GM21526 (cell line): ENCODE measurements around the gene LRRC45.

Experiments used
- ATAC-seq: cut with Tn5 transposase; IDR thresholded peaks from one replicate; pipeline ENCODE4 v1.9.1; 2021; ENCODE audit warnings: moderate library complexity; ENCODE audit not compliant: unreplicated experiment, low FRiP score

The LRRC45 gene

DNA sequence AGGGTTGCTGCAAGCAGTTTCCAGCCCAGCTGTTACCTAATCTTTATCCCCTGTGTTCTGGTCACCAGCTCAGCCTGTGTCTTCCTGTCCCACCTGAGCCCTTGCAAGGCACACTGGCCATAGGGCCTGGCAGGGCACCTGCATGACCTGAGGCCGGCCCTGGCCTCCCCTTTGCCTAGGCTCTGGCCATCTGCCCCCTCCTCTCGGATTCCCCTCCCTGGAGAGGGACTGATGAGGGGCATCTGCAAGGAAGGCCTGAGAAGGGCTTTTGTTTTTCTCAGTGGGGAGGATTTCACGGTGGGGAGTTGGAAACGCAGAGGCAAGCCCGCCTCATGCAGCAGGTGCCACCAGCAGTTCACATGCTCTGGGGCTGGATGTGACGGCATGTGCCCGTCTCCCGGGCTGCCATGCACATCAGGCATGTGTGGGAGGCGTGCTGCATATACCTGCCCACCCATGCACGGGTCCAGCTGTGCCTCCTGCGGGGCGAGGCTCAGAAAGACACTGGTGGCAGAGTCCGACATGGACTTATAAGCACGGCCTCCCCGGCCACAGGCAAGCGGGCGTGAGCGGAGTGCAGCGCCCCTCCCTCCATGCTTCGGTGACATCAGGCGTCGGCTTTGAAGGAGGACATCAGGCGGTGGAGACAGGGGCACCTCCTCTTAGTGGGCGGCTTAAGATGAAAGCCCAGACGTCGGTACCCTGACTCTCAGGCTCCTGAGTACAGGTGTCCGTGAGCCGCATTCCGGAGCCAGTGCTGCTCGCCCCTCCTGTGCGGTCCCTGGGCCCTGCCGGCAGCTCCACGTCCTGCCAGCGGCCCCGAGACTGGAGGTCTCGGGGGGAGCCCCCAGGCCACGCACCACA lies 29.1 kb upstream of the LRRC45 start:
- no peak for ATAC-seq

DNA sequence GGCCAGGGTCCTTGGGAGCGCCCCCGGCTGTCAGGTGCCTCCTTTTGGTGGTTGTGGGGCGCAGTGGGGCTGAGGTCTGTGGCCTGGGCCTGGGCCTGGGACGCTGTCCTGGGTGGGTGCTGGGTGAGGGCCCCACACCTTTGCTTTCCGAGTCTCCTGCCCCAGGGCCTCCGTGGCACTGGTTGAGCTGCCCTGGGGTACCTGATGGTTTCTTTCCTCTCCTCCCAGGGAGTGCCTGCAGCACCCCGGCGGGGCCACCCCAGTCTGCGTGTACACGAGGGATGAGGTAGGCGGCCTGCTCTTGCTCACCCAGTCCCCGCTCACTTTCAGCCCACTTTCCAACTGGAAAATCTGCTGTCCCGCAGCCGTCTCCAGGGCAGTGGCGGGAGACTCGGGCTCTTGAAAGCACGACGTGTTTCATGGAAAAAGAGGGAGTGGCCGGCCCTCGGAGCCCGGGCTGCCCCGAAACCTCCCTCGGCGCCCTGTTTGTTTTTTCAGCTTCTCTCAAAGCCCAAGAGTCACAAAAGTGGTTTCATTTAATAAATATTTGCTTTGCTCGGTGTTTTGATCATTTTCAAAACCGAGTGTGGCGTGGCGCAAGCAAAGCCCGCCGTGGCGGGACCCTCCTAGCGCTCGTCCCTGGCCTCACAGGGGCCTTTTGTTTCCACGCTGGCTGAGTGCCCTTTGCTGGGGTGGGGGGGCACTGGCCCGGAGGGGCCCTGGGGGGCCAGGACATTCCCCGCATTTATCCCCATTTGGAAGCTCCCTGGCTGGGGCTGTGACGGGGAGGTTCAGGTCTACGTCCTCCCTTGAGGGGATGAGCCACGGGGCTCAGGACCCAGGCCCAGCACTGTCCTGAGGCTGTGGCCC lies 28.3 kb upstream of the LRRC45 start:
- ATAC-seq = no peak

DNA sequence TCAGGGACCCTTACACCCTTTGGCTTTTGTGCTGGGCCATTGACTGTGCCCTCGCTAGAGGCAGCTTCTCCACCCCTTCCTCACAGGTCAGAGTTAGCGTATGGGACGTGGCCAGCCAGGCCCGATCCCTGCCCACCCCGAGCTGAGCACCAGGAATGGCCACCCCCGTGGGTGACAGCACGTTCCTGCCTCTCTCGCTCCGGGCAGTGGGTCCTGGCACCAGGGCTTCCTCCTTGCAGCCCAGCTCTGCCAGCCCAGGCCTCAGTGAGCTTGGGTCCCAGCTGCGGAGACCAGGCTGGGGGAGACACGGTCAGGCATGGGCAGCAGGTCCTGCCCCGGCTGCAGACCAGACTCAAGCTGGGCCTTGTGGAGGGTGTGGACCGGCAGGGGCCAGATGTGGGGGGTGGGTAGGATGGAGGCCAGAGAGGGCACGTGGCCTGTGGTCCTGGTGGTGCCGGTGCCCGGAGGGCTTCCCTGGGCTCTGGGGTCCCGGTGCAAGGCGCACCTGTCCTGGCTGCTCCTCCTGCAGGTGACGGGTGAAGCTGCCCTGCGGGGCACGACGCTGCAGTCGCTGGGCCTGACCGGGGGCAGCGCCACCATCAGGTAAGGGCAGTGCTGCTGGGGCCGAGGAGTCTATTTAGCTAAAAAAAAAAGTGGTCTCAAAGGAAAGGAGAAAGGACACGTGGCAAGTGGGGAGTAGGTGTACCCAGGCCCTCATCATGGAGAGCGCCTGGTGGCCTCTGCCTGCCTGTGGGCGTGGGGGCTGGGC lies 27.5 kb upstream of the LRRC45 start:
- ATAC-seq = no peak

DNA sequence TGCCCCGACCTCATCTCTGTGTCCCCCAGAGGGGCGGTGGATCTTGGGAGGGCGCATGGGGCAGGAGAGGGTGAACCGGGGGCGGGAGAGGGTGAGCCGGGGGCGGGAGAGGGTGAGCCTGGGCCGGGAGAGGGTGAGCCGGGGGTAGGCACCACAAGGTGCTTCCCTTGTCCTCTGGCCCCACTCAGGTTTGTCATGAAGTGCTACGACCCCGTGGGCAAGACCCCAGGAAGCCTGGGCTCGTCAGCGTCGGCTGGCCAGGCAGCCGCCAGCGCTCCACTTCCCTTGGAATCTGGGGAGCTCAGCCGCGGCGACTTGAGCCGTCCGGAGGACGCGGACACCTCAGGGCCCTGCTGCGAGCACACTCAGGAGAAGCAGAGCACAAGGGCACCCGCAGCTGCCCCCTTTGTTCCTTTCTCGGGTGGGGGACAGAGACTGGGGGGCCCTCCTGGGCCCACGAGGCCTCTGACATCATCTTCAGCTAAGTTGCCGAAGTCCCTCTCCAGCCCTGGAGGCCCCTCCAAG lies 26.8 kb upstream of the LRRC45 start:
- no peak for ATAC-seq

DNA sequence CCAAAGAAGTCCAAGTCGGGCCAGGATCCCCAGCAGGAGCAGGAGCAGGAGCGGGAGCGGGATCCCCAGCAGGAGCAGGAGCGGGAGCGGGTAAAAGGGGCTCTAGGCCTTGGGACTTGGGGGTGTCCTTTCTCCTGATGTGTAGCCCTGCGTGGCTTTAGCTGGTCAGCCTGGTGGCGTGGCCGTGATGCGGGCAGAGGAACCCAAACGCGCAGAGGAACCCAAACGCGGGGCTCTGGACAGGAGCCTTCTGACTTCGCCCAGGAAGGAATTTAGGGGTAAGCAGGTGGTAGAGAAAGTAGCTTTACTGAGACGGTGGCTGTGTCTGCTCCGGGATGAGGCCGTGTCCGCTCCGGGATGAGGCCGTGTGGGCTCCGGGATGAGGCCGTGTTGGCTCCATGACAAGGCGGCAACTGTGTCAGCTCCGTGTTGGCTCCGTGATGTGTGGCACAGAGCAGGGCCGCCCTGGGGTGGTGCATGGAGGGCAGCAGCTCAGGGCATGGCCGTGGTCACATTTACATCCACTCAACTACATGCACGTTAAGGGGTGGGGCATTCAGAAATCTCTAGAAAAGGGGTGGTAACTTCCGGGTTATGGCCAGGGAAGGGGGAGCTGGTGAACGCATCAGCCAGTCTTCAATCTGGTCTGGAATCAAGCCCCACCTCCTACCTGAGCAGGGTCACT lies 26.2 kb upstream of the LRRC45 start:
- no peak for ATAC-seq

DNA sequence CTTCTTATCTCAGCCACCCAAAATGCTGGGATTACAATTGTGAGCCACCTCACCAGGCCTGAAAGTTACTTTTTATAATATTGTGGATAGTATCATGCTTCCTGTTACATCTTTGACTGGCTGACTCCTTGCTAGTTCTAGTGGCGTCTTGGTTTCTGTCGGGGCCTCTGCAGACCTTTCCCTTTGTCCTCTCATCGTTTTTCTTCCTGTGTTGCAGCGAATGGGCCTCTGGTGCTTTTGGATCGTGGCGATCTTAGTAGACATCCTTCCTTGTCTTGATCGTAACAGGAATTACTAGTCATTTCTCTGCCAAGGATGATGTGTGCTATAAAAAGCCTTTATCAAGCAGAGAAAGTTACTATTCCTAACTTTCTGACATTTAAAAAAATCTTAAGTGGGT lies 24.9 kb upstream of the LRRC45 start:
- ATAC-seq = no peak

DNA sequence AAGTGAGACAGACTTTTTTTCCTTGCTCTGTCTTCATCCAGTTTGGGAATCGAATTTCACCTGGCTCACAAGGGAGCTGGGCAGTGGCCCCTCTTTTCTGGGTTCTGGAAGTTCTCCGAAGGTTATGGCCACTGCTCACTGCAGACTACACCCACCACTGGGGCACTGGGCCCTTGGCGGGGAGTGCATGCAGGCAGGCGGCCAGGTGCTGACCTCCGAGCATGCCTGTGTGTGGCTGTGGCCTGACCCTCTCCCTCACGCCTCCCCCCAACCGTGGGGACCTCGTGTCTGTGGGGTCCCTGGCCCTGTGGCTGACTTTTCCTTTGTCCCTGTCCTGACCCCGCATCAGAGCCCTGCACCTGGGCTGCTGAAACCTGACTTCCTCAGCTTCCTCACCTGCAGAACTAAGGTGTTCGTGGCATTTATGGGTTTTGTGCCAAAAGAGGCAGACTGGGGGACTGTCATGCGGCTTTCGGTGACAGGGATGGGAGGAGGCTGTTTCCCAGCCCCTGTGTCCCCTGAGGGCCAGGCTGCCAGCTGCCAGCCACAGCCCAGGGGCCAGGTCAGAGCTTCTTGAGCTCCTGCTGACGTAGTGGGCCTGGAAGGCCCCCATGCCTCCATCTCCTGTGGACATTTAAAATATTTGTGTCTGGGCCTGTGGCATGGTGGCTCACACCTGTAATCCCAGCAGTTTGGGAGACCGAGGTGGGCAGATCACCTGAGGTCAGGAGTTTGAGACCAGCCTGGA lies 24.2 kb upstream of the LRRC45 start:
- no peak for ATAC-seq

DNA sequence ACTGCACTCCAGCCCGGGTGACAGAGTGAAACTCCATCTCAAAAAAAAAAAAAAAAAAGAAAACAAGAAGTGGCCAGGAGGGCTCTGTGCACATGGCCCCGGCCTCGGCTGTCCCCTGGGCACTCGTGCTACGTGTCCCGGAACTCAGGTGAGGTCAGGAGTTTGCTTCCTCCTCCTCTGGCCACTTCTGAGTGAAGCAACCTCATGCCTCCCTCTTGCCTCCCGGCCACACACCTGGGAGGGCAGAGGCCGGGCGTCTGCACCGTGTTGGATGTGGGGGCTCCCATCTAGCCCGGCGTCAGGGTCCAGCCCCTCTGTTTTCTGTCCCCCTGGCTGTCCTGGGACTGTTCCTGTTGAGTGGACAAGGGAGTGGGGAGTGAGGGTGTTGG lies 23.5 kb upstream of the LRRC45 start:
- ATAC-seq = no peak

DNA sequence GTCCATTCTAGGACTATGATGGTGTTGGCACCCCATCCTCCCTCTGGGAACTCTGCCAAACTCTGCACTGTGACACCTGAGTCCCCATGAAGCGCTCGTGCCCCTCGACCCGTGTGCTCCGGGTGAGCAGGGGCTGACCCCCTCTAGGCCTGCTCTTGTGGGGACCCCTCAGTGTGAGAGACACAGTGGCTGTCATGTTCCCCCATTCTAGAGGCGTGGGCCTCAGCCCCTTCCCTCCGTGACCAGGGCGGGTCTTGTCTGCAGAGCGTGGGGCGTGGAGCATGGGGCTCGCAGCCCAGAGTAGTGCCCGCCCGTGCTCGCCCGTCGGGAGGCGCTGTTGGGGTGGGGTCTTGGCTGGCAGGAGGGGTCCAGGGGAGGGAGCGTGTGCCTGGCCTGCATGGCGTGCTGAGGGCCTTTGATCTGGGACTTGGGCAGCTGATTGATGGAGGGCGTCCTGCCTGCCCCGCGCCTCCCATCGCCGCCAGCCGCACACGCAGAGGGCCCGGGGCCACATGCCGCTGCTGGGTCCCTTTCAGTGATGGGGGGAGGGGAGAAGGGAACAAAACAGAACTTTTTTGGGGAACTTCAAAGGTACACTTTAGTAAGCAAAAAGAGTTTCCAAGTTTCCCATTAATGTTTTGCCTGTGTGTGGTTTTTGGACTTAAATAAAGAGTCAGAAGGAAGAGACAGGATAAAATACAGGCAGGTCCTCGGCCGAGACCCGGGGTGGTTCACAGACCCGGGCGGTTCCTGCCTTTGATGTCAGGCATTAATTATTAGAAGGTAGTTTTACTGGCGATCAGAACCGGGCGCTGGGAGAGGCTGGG lies 22.9 kb upstream of the LRRC45 start:
- no peak for ATAC-seq

DNA sequence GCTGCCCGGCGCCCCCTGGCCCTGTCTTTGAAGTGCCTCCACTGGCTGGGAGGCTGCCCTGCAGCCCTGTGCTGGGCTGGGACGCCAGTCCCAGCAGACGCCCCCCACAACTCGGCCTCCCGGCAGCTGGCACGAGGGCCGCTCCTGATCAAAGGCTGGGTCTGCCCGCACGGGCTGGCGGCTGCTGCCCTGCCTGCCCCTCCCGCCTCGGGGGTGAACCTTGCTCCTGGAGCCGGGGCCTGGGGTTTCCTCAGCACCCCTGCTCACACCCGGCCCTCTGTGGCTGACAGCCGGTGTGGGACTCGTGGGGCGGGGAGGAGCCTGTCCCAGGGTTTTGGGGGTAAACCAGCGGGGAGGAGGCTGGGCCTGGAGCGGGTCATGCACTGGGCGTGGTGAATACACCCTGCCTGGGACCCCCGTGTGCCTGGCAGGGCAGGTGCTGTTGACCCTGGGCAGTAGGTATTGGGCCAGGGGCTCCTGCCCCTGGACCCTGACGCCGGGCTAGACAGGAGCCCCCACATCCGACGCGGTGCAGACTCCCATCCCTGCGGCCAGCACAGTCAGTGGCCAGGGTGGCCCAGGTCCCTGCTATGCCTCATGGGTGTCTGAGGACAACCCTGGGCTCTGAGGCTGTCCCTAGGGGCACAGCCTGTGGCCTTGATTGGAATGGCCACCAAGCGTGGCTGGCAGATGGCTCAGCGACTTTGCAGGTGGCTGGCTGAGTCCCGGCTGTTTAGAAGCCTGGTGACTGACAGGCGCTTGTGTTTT lies 22.1 kb upstream of the LRRC45 start:
- ATAC-seq = no peak

DNA sequence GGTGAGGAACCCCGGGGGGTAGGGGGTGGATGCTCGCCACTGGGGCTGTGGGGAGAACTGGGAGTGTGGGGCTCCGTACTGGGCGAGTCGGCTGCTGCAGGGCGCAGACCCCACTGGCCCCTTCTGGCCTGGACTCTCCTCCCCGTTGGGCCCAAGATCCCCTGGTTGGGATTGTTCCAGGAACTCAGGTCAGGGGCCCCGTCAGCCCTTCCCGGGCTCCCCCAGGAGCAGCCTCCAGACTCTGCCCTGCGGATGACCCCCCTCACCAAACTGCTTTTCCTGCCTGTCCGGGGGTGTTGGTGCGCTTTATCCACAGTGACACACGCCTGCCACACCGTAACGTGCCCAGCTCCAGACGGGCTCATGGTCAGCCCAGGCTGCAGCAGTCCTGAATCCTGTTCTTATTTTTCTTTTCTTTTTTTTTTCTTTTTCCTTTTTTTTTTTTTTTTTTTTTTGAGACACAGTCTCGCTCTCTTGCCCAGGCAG lies 21.5 kb upstream of the LRRC45 start:
- no peak for ATAC-seq

DNA sequence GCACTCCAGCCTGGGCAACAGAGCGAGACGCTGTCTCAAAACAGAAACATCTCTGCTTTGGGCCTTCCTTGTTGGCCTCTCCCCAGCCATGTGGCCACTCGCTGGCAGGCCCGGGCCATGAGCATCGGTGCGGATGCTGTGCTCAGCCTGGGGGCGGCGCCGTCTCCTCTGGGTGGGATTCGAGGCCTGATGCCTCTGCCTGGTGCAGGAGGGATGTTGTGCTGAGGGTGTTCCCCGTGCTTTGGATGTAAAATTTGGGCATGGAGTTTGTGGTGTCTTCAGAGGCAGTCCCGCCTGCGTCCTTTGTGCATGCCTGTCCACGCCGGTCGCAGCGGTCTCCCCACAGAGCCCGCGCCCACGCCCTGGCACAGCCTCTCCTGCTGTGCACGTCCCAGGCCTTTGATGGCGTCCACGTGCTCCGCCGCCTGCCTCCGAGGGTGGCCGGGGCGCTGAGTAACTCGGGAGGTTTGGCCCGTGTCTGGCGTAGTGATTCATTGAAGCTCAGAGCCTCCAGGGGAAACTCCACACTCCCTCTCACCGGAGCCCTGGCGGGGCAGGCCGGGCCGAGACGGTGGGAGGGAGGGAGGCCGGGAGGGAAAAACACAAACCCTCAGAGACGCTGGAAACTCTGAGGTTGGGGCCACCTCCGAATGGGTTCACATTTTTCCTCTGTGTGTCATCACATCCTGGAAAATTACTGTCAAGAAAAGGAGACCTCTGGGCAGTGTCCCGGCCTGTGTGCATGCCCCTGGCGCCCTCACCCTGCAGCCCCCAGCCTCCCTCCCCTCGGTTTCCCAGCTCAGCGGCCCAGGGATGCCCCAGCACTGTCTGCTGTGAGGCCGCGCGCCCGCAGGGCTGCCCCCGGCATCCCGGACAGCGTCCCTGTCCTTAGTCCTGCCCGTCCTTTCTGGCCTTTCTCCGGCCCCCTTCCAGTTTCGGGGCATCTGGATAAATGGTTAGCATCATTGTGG lies 19.4 kb upstream of the LRRC45 start:
- no peak for ATAC-seq

DNA sequence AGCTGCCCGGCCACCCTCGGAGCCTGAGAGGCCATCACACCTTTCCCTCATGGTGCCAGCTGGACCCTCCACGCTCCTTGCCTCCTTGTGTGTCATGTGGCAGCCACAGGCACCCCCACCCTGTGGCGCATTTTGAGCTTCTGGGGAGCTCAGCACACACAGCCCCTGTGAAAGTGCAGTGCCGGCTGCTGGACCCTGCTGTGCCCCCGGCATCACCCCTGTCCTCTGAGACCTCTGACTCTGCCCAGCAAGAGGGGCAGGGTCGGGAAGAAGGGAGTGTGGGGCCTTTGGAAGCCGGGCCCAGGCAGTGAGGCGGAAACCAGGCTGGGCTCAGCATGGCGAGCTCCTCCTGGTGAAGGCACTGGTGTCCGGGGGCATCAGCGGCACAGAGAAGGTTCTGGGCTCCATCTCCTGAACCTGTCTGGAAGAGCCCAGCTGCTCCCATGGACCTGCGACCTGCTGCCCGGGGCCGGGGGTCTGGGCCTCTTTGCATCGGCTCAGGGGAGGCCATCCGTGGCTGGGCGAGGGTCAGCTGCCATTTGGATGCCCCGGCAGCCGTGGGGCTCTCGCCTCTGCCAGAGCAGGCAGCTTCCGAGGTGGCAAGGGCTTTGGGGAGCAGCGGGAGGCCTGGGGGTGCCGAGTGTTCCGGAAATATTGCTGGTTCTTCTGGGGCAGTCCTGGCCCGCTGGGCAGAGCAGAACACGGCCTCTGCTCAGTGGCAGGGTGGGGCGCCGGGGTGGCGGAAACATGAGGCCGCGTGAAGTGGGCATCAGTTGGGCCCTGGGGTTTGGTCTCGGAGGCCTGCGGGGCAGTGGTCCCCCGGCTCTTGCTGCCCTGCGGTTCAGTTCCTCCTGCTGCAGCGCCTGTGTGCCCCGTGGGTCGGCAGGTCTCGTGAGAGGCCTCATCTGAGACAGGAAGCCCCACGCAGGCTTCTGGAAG lies 18.3 kb upstream of the LRRC45 start:
- ATAC-seq = no peak

DNA sequence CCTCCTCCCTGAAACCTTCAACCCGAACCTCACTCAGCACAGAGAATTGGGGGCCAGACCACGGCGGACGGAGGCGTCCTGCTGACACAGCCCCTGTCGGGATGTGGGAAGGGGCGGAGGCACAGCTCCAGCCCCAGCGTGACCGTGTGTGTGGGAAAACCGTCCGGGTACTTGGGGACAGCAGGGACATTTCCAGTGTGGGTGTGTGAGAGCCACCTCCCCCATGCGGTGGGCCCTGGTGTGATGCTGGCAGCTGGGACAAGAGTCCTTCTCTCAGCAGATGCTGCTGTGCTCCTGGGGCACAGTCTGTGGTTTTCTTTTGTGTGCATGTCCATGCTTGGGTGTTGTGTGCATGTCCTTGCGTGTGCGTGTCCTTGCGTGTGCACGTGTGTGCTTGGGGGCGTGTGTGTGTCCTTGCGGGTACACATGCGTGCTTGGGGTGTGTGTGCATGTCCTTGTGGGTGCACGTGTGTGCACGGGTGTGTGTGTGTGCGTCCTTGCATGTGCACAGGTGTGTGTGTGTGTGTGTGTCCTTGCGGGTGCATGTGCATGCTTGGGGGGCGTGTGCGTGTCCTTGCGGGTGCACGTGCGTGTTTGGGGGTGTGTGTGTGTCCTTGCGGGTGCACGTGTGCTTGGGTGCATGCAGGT lies 17.3 kb upstream of the LRRC45 start:
- no peak for ATAC-seq
